T47D (cell line): ENCODE results near the gene SURF1.
"Not testable (repeated sequence)": the region's sequence is repeated elsewhere in the genome, so short reads cannot be mapped to it uniquely, and the experiment has no call there.

Experiments
- DNase-seq, 2 experiments: peaks; one replicate each; pipeline versions ENCODE4 v3.0.0 to v3.0.0-alpha.2; 2011 to 2012; ENCODE audit warnings: low read depth in 1 of 2, low spot score in 1 of 2
- JUND ChIP-seq: IDR thresholded peaks from 2 replicates; pipeline ENCODE4 v1.6.1; 2012; ENCODE audit warnings: low read depth
- in situ Hi-C: cut with HindIII; loops from 2 replicates; pipeline ENCODE4 v1.10.0; 2016; ENCODE audit warnings: low sequenced_read_pairs, low pct_unique_long_range_greater_than_20kb

Gene SURF1, protein sequence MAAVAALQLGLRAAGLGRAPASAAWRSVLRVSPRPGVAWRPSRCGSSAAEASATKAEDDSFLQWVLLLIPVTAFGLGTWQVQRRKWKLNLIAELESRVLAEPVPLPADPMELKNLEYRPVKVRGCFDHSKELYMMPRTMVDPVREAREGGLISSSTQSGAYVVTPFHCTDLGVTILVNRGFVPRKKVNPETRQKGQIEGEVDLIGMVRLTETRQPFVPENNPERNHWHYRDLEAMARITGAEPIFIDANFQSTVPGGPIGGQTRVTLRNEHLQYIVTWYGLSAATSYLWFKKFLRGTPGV

GRCh38 chr9:133356391-133357091, at the start of gene SURF1, which contains the start of gene SURF2:
SURF1 (minus strand) TSS chr9:133356487; CDS start chr9:133356453, 34 bp downstream.
SURF2 (plus strand) TSS chr9:133356550; CDS start chr9:133356593, 43 bp downstream.
- peak; percentile 91 to 92 for DNase-seq
- in situ Hi-C loops: no loop called here
- no peak for TF ChIP-seq JUND

- DNase-seq: no peak
- TF ChIP-seq JUND: no peak
- in situ Hi-C loops: no loop called here
These were observed 49.5 kb upstream of the SURF1 start for GRCh38 chr9:133405508-133406438.

- TF ChIP-seq JUND: no peak
- DNase-seq: no peak
- in situ Hi-C loops: no loop called here
These were observed 48.2 kb upstream of the SURF1 start for GRCh38 chr9:133404454-133405002.

- no peak for TF ChIP-seq JUND
- in situ Hi-C loops: no loop called here
- peak; percentile 89 to 91 for DNase-seq
These were observed 47.6 kb upstream of the SURF1 start for GRCh38 chr9:133403766-133404453.

DNA sequence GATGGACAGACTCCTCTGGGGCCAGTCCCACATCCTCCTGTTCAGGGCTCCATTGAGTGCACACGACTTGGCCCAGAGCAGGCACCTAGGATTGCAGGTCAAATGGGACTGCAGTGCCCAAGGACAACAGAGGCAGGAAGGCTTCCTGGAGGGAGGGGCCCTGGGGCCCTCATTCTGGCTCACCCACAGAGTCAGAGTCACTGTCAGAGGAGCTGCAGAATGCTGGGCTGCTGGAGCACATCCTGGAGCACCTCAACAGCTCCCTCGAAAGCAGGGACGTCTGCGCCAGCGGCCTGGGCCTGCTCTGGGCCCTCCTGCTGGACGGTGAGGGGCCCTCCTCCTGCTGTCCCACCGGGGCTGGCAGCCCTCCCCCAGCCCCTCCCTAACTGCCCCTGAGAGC, 46.4 kb upstream of the SURF1 start:
- no peak for TF ChIP-seq JUND
- in situ Hi-C loops: no loop called here
- no peak for DNase-seq

GRCh38 chr9:133401588-133401987, 45.3 kb upstream of the SURF1 start:
- in situ Hi-C loops: no loop called here
- TF ChIP-seq JUND: no peak
- no peak for DNase-seq

- no peak for TF ChIP-seq JUND
- no peak for DNase-seq
- in situ Hi-C loops: no loop called here
These were observed 44.0 kb upstream of the SURF1 start for GRCh38 chr9:133400292-133400691.

DNA sequence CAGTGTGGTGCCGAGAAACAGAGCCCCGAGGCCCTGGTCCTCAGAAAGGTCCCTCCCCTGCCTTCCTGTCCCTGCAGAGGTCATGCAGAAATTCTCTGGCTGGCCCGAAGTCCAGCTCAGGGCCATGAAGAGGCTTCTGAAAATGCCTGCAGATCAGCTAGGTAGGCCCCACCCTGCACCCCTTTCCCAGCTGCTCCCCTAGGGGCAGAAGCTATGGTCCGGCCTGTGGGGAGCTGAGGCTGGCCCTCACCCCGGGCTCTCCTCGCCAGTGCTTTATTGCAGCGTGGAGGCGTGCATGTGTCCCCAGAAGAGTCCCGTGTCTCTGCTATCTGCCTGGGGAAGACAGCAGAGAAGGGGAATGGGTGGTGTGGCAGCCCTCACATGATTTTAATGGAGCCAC, 41.6 kb upstream of the SURF1 start:
- no peak for DNase-seq

GRCh38 chr9:133397370-133397769, 41.1 kb upstream of the SURF1 start:
- in situ Hi-C loops: no loop called here
- DNase-seq: no peak
- TF ChIP-seq JUND: no peak

More for the DNA sequence above, 41.6 kb upstream of the SURF1 start:
- in situ Hi-C loops: no loop called here
- no peak for TF ChIP-seq JUND

DNA sequence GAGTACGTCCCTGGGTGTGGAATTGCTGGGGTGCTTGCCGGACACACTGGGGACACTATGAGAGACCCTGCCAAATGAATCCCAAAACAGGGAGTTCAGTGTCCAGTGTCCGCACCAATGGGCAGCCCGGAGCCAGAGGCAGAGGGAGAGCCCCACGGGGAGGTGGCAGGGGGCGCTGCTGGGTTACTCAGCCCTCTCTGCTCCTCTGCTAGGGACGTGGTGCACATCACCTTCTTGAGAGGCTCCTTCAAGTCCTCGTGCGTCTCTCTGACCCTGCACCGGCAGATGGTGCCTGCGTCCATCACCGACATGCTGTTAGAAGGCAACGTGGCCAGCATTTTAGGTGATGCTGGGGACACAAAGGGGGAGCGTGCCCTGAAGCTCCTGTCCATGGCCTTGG, 40.7 kb upstream of the SURF1 start:
- in situ Hi-C loops: no loop called here
- TF ChIP-seq JUND: no peak
- DNase-seq: peak in 1 of 2 experiments; percentile 49

- in situ Hi-C loops: no loop called here
- no peak for DNase-seq
- no peak for TF ChIP-seq JUND
These were observed 38.5 kb upstream of the SURF1 start for GRCh38 chr9:133394687-133395271.

DNA sequence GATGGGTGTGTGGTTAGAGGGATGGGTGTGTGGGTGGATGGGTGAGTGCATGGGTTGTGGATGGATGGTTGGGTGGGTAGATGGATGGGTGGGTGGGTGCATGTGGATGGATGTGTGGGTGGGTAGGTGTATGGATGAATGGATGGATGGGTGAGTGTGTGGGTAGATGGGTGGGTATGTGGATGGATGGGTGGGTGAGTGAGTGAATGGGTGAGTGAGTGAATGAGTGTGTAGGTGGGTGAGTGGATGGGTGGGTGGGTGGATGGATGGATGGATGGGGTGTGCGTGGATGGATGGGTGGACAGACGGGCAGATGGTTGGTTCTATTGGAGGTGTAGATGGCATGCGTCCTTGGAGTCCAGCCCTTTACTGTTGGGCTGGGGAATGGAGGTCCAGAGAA, 37.1 kb upstream of the SURF1 start:
- TF ChIP-seq JUND: no peak
- in situ Hi-C loops: no loop called here
- no peak for DNase-seq

DNA sequence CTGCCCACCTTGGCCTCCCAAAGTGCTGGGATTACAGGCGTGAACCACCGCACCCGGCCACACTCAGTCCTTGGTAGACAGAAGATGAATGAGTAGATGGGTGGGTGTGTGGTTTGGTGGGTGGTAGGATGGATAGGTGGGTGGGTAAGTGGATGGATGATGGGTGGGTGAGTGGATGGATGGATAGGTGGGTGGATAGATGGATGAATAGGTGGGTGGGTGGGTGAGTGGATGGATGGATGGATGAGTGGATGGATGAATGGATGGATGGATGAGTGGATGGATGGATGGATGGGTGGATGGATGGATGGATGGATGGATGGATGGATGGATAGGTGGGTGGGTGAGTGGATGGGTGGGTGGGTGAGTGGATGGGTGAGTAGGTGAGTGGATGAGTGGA, 36.0 kb upstream of the SURF1 start:
- DNase-seq, in situ Hi-C loops: not testable (repeated sequence)

DNA sequence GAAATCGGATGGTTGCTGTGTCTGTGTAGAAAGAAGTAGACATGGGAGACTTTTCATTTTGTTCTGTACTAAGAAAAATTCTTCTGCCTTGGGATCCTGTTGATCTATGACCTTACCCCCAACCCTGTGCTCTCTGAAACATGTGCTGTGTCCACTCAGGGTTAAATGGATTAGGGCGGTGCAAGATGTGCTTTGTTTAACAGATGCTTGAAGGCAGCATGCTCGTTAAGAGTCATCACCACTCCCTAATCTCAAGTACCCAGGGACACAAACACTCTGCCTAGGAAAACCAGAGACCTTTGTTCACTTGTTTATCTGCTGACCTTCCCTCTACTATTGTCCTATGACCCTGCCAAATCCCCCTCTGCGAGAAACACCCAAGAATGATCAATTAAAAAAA, 35.2 kb upstream of the SURF1 start:
- DNase-seq, in situ Hi-C loops: not testable (repeated sequence)
